Endothelial cell of umbilical vein (primary cell): ENCODE results near the gene FAM114A1. TPM values are rescaled to one million over a fixed set of nuclear protein-coding genes. Genes with fewer than 3 reads are reported as not detected.

ENCODE experiments used
- BruUV-seq: library from RNA; stranded (reverse); fragments of 400-500 nt; replicated peaks from 2 replicates; lab custom pipeline; 2021; lab: Mats Ljungman, UMichigan
- CTCF ChIA-PET: fragments of 300-600, 350-600 bp; sonication (Branson Sonifier 250); formaldehyde crosslinking; loops from one replicate; lab custom pipeline; 2021; ENCODE audit warnings: antibody characterized with exemption, inconsistent platforms; lab: Charles Lee
- POLR2A ChIA-PET: fragments of 300-600, 350-600 bp; sonication (Branson Sonifier 250); formaldehyde crosslinking; loops from one replicate; lab custom pipeline; 2021; ENCODE audit warnings: antibody characterized with exemption, inconsistent platforms; lab: Charles Lee
- DNase-seq: peaks from one replicate; pipeline ENCODE4 v3.0.0-alpha.2; 2011; ENCODE audit warnings: low read depth, low spot score
- FAIRE-seq: peaks from 2 replicates; lab custom pipeline; 2011; peaks lifted over from hg19 to GRCh38; lab: Jason Lieb, UNC
- H2AFZ ChIP-seq: 2 replicates; pipeline ENCODE4 v1.6.0; 2012; ENCODE audit warnings: low read depth, low read length, control low read depth, inconsistent platforms
- H3K27ac ChIP-seq: 2 replicates; pipeline ENCODE4 v1.5.1; 2011; ENCODE audit warnings: low read depth, mild to moderate bottlenecking, control low read depth, low read length, moderate library complexity; ENCODE audit not compliant: insufficient read depth
- H3K27me3 ChIP-seq, 2 experiments: 2 replicates each; pipeline versions ENCODE4 v1.6.0 to v1.6.1; 2011; ENCODE audit warnings: low read length in 2 of 2, mixed read lengths in 1 of 2; ENCODE audit not compliant: control insufficient read depth in 2 of 2, insufficient read depth in 2 of 2
- H3K36me3 ChIP-seq, 2 experiments: 2 replicates in 1 of 2; 3 replicates in 1 of 2; pipeline ENCODE4 v1.5.1; 2011; ENCODE audit warnings: low read length in 2 of 2, mild to moderate bottlenecking in 1 of 2, moderate library complexity in 1 of 2; ENCODE audit not compliant: control insufficient read depth in 2 of 2, insufficient read depth in 2 of 2; ENCODE audit errors: extremely low read depth in 1 of 2
- H3K4me1 ChIP-seq: 3 replicates; pipeline ENCODE4 v1.5.1; 2011; ENCODE audit warnings: mild to moderate bottlenecking, low read length; ENCODE audit not compliant: control insufficient read depth, insufficient read depth; ENCODE audit errors: extremely low read depth
- H3K4me2 ChIP-seq: 2 replicates; pipeline ENCODE4 v1.6.1; 2011; ENCODE audit warnings: low read length, control low read depth, mixed read lengths; ENCODE audit not compliant: insufficient read depth
- H3K4me3 ChIP-seq, 3 experiments: fragments of 200-600 bp in 1 of 3; sonication (generic), shearing (Covaris generic) in 1 of 3; replicated peaks in 1 of 3; 2 replicates each; pipeline ENCODE4 v1.5.1; 2011 to 2016; ENCODE audit warnings: control low read depth in 3 of 3, low read length in 3 of 3, mild to moderate bottlenecking in 2 of 3, inconsistent platforms in 1 of 3, low read depth in 1 of 3, moderate library complexity in 1 of 3; ENCODE audit not compliant: insufficient read depth in 1 of 3
- H3K79me2 ChIP-seq: 2 replicates; pipeline ENCODE4 v1.6.0; 2012; ENCODE audit warnings: low read length, inconsistent platforms; ENCODE audit not compliant: control insufficient read depth, insufficient read depth
- H3K9ac ChIP-seq: replicated peaks from 2 replicates; pipeline ENCODE3; 2011; ENCODE audit warnings: low read length, control low read depth; ENCODE audit not compliant: insufficient read depth; ENCODE audit errors: extremely low read depth
- H3K9me1 ChIP-seq: replicated peaks from 3 replicates; pipeline ENCODE4 v1.6.0; 2011; ENCODE audit warnings: mild to moderate bottlenecking, low read length; ENCODE audit not compliant: control insufficient read depth, insufficient read depth; ENCODE audit errors: extremely low read depth
- H3K9me3 ChIP-seq: replicated peaks from 2 replicates; pipeline ENCODE4 v1.5.1; 2012; ENCODE audit warnings: low read length, inconsistent platforms; ENCODE audit not compliant: control insufficient read depth, insufficient read depth
- H4K20me1 ChIP-seq: replicated peaks from 2 replicates; pipeline ENCODE3; 2011; ENCODE audit warnings: mild to moderate bottlenecking, low read length; ENCODE audit not compliant: control insufficient read depth, insufficient read depth; ENCODE audit errors: extremely low read depth
- EZH2 ChIP-seq: IDR thresholded peaks from 2 replicates; pipeline ENCODE4 v1.6.1; 2012; ENCODE audit warnings: borderline replicate concordance, low read depth, mild to moderate bottlenecking, moderate library complexity, low read length, inconsistent platforms; ENCODE audit not compliant: severe bottlenecking
- FOS ChIP-seq: IDR thresholded peaks from 2 replicates; pipeline ENCODE4 v1.6.1; 2011; ENCODE audit warnings: mild to moderate bottlenecking, low read length, moderate library complexity, borderline replicate concordance; ENCODE audit not compliant: insufficient read depth
- GATA2 ChIP-seq: IDR thresholded peaks from 2 replicates; pipeline ENCODE4 v1.7.0; 2011; ENCODE audit warnings: low read depth, mild to moderate bottlenecking, moderate library complexity, mixed read lengths, low read length; ENCODE audit not compliant: insufficient read length, insufficient read depth
- JUN ChIP-seq: IDR thresholded peaks from 2 replicates; pipeline ENCODE4 v1.6.1; 2011; ENCODE audit warnings: borderline replicate concordance, low read depth; ENCODE audit not compliant: insufficient read length, insufficient read depth
- POLR2A ChIP-seq: IDR thresholded peaks from 2 replicates; pipeline ENCODE4 v1.6.1; 2012; ENCODE audit warnings: low read depth, mild to moderate bottlenecking, control low read depth, low read length
- POLR2AphosphoS5 ChIP-seq: IDR thresholded peaks from 2 replicates; pipeline ENCODE4 v1.6.1; 2012; ENCODE audit warnings: low read depth, mild to moderate bottlenecking, control low read depth, low read length, moderate library complexity; ENCODE audit not compliant: insufficient read depth
- dilution Hi-C: fragments of 300-500 bp; cut with MboI; formaldehyde crosslinking; loops from one replicate; pipeline ENCODE4 v1.15.0; 2019; ENCODE audit warnings: low sequenced_read_pairs; ENCODE audit not compliant: extremely low pct_ligation_motif_present
- intact Hi-C: fragments of 100-400 bp; cut with micrococcal nuclease; formaldehyde crosslinking; loops from one replicate; pipeline ENCODE4 v1.10.0; 2022
- polyA plus RNA-seq, 4 experiments: library from polyadenylated mRNA; depleted of rRNA in 3 of 4; stranded (reverse) in 3 of 4; unstranded in 1 of 4; fragments of >200 nt; gene quantifications; 2 replicates each; pipeline versions ENCODE4 v1.2.1 to v1.2.3, GENCODE V29; 2011 to 2012; ENCODE audit warnings: missing spikeins in 1 of 4
- total RNA-seq: library from RNA; stranded (reverse); gene quantifications from 2 replicates; pipeline ENCODE4 v1.2.3, GENCODE V29; 2021

FAM114A1 gene
- total and polyA plus RNA-seq, 2 donors (not counting 3 experiments of a cell fraction or from before 2014, with no cell fraction given) = 99.2 to 118 TPM

DNA sequence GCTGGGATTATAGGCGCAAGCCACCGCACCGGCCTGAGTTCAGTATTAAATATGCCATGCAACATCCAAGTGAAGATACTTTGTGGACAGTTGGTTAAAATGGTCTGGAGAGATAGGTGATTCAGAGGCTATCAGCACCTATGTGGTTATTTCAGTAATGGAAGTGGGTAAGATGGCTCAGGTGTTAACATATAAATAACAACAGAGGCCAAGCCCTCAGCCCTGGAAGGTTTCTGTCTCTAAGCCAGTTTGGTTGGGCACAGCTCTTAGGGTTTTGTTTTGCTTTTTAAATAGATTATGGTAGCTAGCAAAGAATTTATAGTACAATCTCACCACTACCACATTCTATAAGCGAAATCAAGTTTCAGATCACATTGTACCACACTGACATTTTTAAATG is 16.6 kb downstream of the FAM114A1 start:
- dilution Hi-C loops (no loop called here), intact Hi-C loops (no loop called here)
- Histone ChIP-seq H3K4me1 (peaks cover 8% of the 10 kb centered on the region), H3K79me2 (peaks cover 6% of the 10 kb centered on the region), H3K36me3 (peaks cover 5 to 9% of the 10 kb centered on the region in 2 experiments), H2AFZ (no peak overlapping the region), H3K9me1 (no peaks in the 10 kb centered on the region), H3K9ac (no peak overlapping the region), H3K4me2 (no peak overlapping the region), H3K27me3 (no peaks in the 10 kb centered on the region), H3K27ac (no peak overlapping the region), H3K4me3 (no peak overlapping the region), H3K9me3 (no peaks in the 10 kb centered on the region), H4K20me1 (no peaks in the 10 kb centered on the region)
- FAIRE-seq = no peak
- BruUV-seq = no TSS peak
- POLR2A ChIA-PET = no interaction called here
- no peak for DNase-seq
- CTCF ChIA-PET = interaction anchor here (1.6 kb wide), 1 partner anchor 11 kb away, joined by 4 read pairs; no protein-coding TSS in a partner anchor
- TF ChIP-seq FOS (no peak), POLR2AphosphoS5 (no peak), GATA2 (no peak), JUN (no peak)

DNA sequence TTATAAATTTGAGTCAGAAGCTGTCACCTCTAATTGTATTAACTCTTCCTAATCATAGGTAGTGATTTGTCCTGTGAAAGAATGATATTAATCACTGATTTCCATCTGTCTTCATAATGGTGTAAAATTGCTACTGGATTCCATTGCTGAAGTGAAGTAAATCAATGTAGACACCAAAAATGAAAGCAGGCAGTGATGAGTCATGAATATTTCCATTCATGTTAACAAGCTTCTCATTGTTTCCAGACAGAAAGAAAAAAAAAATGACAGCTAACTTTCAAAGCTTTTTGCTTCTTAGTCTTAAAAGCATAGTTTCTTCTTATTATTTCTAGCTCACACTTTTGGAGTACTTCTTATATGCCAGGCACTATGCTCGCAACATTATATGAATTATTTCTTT is 21.5 kb downstream of the FAM114A1 start:
- peak overlapping the region; percentile 90 for H3K27ac ChIP-seq
- no peaks in the 10 kb centered on the region for H3K9me1 ChIP-seq
- DNase-seq (peak; percentile 89), FAIRE-seq (peak; percentile 93)
- intact Hi-C loops = loop anchor here (1.0 kb wide), 1 partner anchor 33 kb away; the partner anchor contains the start of gene TLR6
- dilution Hi-C loops = no loop called here
- H3K36me3 ChIP-seq = peaks cover 6 to 7% of the 10 kb centered on the region in 2 experiments
- H4K20me1 ChIP-seq = no peaks in the 10 kb centered on the region
- H3K9ac ChIP-seq = peak overlapping the region; percentile 69
- H3K4me1 ChIP-seq = peaks cover 21% of the 10 kb centered on the region
- ChIA-PET POLR2A (interaction anchor here (0.9 kb wide), 1 partner anchor 20 kb away, joined by 4 read pairs; no protein-coding TSS in a partner anchor), CTCF (interaction anchor here (0.6 to 3.5 kb wide), 11 partner anchors 12 to 246 kb away, joined by 3 to 33 read pairs (median 4); partner anchors contain the start of genes FAM114A1 and TLR10)
- TF ChIP-seq POLR2A = no peak
- TF ChIP-seq FOS = peak; percentile 81
- TF ChIP-seq JUN = peak; percentile 96
- no peak for TF ChIP-seq EZH2
- H3K4me2 ChIP-seq = peak overlapping the region; percentile 81
- H3K27me3 ChIP-seq = no peaks in the 10 kb centered on the region
- H3K79me2 ChIP-seq = peaks cover 2% of the 10 kb centered on the region
- peak overlapping the region; percentile 28 for H2AFZ ChIP-seq
- H3K4me3 ChIP-seq = peak overlapping the region in 1 of 3 experiments; percentile 32
- BruUV-seq = no TSS peak
- H3K9me3 ChIP-seq = no peaks in the 10 kb centered on the region
